Measurements from ENCODE around the gene RABEP2.

DNA sequence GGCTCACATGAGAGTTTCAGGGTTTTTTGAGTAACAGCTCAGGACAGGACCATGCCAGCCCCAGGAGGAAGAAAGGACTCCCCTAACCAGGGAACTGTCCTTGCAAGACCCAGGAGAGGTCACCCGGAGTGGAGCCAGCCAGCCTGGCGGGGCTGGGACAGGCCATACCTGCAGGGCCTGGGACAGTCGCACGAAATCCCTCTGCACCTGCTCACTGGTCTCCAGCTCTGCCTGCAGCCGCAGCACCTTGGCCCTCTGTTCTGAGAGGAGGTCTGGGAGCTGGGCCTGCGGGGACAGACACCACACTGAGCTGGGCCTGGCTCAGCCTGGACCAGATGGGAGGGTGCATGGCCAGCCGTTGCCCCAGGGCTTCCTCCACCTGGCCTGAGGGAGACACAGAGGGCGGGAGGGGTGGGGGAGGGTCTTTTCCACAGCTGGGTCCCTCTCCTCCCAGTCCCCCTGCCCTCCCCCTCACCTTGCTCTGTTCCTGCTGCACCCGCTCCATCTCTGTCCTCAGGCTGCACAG, 19.7 kb downstream of the RABEP2 start:
- TF ChIP-seq, protein P1, sequence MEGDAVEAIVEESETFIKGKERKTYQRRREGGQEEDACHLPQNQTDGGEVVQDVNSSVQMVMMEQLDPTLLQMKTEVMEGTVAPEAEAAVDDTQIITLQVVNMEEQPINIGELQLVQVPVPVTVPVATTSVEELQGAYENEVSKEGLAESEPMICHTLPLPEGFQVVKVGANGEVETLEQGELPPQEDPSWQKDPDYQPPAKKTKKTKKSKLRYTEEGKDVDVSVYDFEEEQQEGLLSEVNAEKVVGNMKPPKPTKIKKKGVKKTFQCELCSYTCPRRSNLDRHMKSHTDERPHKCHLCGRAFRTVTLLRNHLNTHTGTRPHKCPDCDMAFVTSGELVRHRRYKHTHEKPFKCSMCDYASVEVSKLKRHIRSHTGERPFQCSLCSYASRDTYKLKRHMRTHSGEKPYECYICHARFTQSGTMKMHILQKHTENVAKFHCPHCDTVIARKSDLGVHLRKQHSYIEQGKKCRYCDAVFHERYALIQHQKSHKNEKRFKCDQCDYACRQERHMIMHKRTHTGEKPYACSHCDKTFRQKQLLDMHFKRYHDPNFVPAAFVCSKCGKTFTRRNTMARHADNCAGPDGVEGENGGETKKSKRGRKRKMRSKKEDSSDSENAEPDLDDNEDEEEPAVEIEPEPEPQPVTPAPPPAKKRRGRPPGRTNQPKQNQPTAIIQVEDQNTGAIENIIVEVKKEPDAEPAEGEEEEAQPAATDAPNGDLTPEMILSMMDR (conservative IDR thresholded peaks at IDR 0.05; ENCODE audit: low read depth, low read length): no peak
- TF ChIP-seq EZH2phosphoT487 (IDR thresholded peaks at IDR 0.05; ENCODE audit: borderline replicate concordance, low read length): no peak

Measured in PC-3 (cell line).